ENCODE results near the gene ZBTB22. TPM values are rescaled to one million over a fixed set of nuclear protein-coding genes. Genes with fewer than 3 reads are reported as not detected.
"Not testable (repeated sequence)": the region's sequence is repeated elsewhere in the genome, so short reads cannot be mapped to it uniquely, and the experiment has no call there.

The ZBTB22 gene
- total and polyA plus RNA-seq, 2 donors (not counting 1 experiment from before 2014, with no cell fraction given) = 25.9 to 39.7 TPM

GRCh38 chr6:33275795-33276580, 41.6 kb downstream of the ZBTB22 start:
- H3K9me3 Mint-ChIP-seq (ENCODE audit: insufficient read depth) = not testable (repeated sequence)

GRCh38 chr6:33273924-33274902, 43.3 kb downstream of the ZBTB22 start:
- Histone ChIP-seq H3K4me3 (ENCODE audit: control extremely low read depth in 1 of 5, extremely low read depth in 1 of 5, insufficient read depth in 1 of 5, low read depth in 2 of 5, low read length in 4 of 5) (no peak overlapping the region), H3K9me3 (ENCODE audit: control extremely low read depth in 1 of 3, control insufficient read depth in 2 of 3, insufficient read depth in 1 of 3, low read length in 2 of 3) (no peaks in the 10 kb centered on the region), H3K27me3 (replicated peaks in 1 of 4; ENCODE audit: control extremely low read depth in 1 of 4, control insufficient read depth in 3 of 4, insufficient read depth in 4 of 4, low read length in 3 of 4) (no peaks in the 10 kb centered on the region), H2AFZ (ENCODE audit: insufficient read depth, low read depth, low read length, poor library complexity, severe bottlenecking) (no peak overlapping the region), H3K4me2 (replicated peaks; ENCODE audit: low read depth, low read length, poor library complexity, severe bottlenecking) (peak overlapping the region; percentile 90), H3K79me2 (ENCODE audit: control insufficient read depth, insufficient read depth, low read length) (peaks cover 55% of the 10 kb centered on the region), H3K27ac (ENCODE audit: low read length in 2 of 2) (peak overlapping the region in 1 of 2 donors; percentile 87), H3K4me1 (ENCODE audit: control insufficient read depth in 2 of 2, insufficient read depth in 2 of 2, low read length in 2 of 2) (peaks cover 59 to 75% of the 10 kb centered on the region in 2 donors), H4K20me1 (ENCODE audit: control insufficient read depth, insufficient read depth, low read length, poor library complexity, severe bottlenecking) (peaks cover 31% of the 10 kb centered on the region), H3K9ac (ENCODE audit: low read length) (no peak overlapping the region), H3K36me3 (replicated peaks in 1 of 2; ENCODE audit: control extremely low read depth in 1 of 2, control insufficient read depth in 1 of 2, extremely low read depth in 1 of 2, insufficient read depth in 2 of 2, low read length in 1 of 2) (peaks cover 7 to 42% of the 10 kb centered on the region in 2 experiments)
- TF ChIP-seq CTCF (IDR thresholded peaks at IDR 0.05) (no peak), EZH2 (IDR thresholded peaks at IDR 0.05; ENCODE audit: borderline replicate concordance, insufficient read depth, low read depth, low read length, poor library complexity, severe bottlenecking) (no peak)
- Mint-ChIP-seq H3K4me3 (peak overlapping the region; percentile 94), H3K4me1 (peaks cover 81% of the 10 kb centered on the region), H3K9me3 (ENCODE audit: insufficient read depth) (no peaks in the 10 kb centered on the region), H3K27me3 (no peaks in the 10 kb centered on the region), H3K27ac (peak overlapping the region; percentile 91)
- no peak for ATAC-seq (ENCODE audit: low read depth)
- intact Hi-C loops (cut with micrococcal nuclease) = loop anchor here (5.0 kb wide), 1 partner anchor 308 kb away; the partner anchor contains the start of gene BAK1
- 64% methylated on average over 7 of the region's 14 CpGs for WGBS (ENCODE audit: insufficient coverage)
- DNase-seq = no peak
- POLR2A ChIA-PET = interaction anchor here (0.7 to 5.1 kb wide), 2 partner anchors 15 to 1078 kb away, joined by 5 to 39 read pairs; partner anchors contain the start of genes PFDN6 and WDR46
- CTCF ChIA-PET = interaction anchor here (1.2 kb wide), 1 partner anchor 15 kb away, joined by 3 read pairs; the partner anchor contains the start of genes PFDN6 and WDR46

More at GRCh38 chr6:33275795-33276580, 41.6 kb downstream of the ZBTB22 start:
- H3K36me3 ChIP-seq (replicated peaks in 1 of 2; ENCODE audit: control extremely low read depth in 1 of 2, control insufficient read depth in 1 of 2, extremely low read depth in 1 of 2, insufficient read depth in 2 of 2, low read length in 1 of 2) = peaks cover 5 to 53% of the 10 kb centered on the region in 2 experiments
- H2AFZ ChIP-seq (ENCODE audit: insufficient read depth, low read depth, low read length, poor library complexity, severe bottlenecking); H3K9me3 ChIP-seq (ENCODE audit: control extremely low read depth in 1 of 3, control insufficient read depth in 2 of 3, insufficient read depth in 1 of 3, low read length in 2 of 3); H3K27me3 ChIP-seq (replicated peaks in 1 of 4; ENCODE audit: control extremely low read depth in 1 of 4, control insufficient read depth in 3 of 4, insufficient read depth in 4 of 4, low read length in 3 of 4); DNase-seq; intact Hi-C loops (cut with micrococcal nuclease); ATAC-seq (ENCODE audit: low read depth); H3K27me3 Mint-ChIP-seq: not testable (repeated sequence)
- peaks cover 75% of the 10 kb centered on the region for H3K4me1 Mint-ChIP-seq
- peaks cover 57 to 73% of the 10 kb centered on the region in 2 donors for H3K4me1 ChIP-seq (ENCODE audit: control insufficient read depth in 2 of 2, insufficient read depth in 2 of 2, low read length in 2 of 2)
- H3K4me2 ChIP-seq (replicated peaks; ENCODE audit: low read depth, low read length, poor library complexity, severe bottlenecking) = peak overlapping the region; percentile 95
- H3K27ac Mint-ChIP-seq = peak overlapping the region; percentile 91
- CTCF ChIA-PET = interaction anchor here (0.6 to 3.9 kb wide), 10 partner anchors 11 to 811 kb away, joined by 3 to 41 read pairs (median 10); partner anchors contain the start of genes PFDN6, RGL2, TAPBP and WDR46
- H3K9ac ChIP-seq (ENCODE audit: low read length) = peak overlapping the region; percentile 91
- POLR2A ChIA-PET = interaction anchor here (0.6 to 5.1 kb wide), 5 partner anchors 13 to 115 kb away, joined by 4 to 39 read pairs (median 8); partner anchors contain the start of genes KIFC1, PFDN6 and WDR46
- H3K79me2 ChIP-seq (ENCODE audit: control insufficient read depth, insufficient read depth, low read length) = peaks cover 39% of the 10 kb centered on the region
- H3K27ac ChIP-seq (ENCODE audit: low read length in 2 of 2) = peak overlapping the region; percentile 80 to 87
- peak overlapping the region in 4 of 5 experiments; percentile 78 to 86 (median 78) for H3K4me3 ChIP-seq (ENCODE audit: control extremely low read depth in 1 of 5, extremely low read depth in 1 of 5, insufficient read depth in 1 of 5, low read depth in 2 of 5, low read length in 4 of 5)
- H3K4me3 Mint-ChIP-seq = peak overlapping the region; percentile 92
- WGBS (ENCODE audit: insufficient coverage) = 80% methylated on average over 7 of the region's 16 CpGs
- H4K20me1 ChIP-seq (ENCODE audit: control insufficient read depth, insufficient read depth, low read length, poor library complexity, severe bottlenecking) = peaks cover 47% of the 10 kb centered on the region
